Amniotic stem cell (primary cell): ENCODE data around the gene SH2D6.
"Not testable (repeated sequence)": the region's sequence is repeated elsewhere in the genome, so short reads cannot be mapped to it uniquely, and the experiment has no call there.

Source experiments
- DNase-seq: peaks from one replicate; lab custom pipeline; 2025; lab: John Stamatoyannopoulos, UW

SH2D6 gene

DNA sequence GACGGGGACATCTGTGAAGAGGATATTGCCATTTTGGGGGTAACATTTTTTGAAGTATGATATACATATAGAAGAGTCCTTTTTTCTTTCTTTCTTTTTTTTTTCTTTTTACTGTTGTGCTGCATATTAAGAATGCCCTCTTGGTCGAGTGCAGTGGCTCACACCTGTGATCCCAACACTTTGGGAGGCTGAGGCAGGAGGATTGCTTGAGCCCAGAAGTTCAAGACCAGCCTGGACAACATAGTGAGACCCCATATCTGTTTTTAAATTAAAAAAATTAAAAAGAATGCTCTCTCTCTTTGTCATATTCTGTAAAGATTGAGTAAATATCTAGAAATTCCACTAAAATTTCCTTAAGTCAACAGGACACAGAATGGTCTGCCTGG lies 3.6 kb downstream of the SH2D6 start:
- no peak for DNase-seq

DNA sequence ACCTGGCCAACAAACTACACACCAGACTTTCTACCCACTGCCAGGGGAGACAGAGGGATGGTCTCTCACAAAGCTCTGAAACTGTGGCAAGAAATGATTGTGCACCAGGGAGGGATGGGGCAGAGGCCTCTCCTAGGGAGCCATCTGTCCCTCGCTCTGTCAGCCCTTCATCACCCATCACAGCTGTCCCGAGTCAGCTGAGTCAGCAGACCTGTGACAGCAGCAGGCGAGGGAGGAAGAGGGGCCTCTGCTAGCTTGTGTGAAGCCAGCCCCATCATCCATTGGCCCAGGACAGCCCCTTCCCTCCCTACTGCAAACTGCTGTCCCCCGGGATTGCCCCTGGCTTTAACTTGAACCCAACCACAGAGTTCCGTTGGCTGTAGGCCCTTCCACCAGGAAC lies 5.0 kb downstream of the SH2D6 start:
- DNase-seq: no peak

DNA sequence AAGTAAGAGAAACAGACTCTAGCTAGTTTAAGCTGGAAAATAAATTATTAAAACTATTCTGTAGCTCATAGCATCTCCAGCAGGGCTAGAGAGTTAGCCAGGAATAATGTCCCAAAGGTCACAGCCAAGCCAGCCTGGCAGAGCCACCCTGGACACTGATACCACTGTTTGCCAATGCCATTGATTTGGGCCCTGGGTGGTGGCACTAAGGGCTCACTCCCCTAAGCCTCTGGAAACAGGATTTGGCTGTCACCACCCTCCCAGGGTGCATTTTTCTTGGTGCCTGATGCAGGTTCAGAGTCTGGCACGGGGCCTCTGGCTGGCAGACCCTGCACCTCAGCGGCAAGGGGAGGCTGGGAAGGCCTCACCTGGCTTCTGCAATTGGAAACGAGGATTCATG lies 7.1 kb downstream of the SH2D6 start:
- no peak for DNase-seq

DNA sequence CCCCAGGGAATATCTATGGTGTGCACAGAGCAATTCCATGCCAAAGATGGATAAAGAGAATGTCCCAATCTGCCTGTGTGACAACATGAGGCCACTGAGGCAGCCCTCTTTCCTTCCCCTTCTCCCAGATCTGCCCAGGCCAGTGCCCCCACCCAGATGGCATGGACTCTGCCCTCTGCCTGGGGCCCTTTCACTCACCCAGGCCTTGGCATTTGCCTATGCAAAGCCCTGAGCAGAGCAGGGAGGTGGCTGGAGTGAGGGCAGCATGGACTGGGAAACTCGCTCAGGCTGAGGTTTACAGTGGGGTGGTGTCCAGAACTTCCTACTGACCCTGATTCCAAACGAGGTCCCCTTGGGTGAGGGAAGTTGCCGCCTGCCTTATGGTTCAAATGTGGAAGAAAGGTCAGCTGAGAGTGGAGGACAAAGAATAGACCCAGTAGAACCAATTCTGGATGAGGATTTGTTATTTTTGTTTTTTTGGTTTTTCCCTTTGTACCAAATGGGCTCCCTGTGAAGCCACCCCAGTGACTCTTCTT lies 8.9 kb downstream of the SH2D6 start:
- DNase-seq: no peak

DNA sequence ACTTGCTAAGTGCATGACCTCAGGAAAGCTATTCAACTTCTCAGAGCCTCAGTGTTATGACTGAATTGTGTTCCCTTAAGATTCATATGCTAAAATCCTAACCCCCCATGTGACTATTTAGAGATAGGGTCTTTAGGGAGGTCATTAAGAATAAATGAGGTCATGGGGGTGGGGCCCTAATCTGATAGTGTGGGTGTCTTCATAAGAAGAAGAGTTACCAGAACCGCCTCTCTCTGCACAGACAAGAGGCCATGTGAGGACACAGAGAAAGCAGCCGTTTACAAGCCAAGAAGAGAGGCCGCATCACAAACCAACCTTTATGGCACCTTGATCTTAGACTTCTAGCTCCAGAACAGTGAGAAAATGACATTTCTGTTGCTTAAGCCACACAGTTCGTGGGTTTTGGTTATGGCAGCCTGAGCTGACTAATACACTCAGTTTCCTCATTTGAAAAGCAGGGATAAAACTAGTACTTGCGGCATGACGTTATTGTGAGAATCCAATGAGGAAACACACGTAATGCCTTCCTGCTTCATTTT lies 9.9 kb downstream of the SH2D6 start:
- DNase-seq: no peak

DNA sequence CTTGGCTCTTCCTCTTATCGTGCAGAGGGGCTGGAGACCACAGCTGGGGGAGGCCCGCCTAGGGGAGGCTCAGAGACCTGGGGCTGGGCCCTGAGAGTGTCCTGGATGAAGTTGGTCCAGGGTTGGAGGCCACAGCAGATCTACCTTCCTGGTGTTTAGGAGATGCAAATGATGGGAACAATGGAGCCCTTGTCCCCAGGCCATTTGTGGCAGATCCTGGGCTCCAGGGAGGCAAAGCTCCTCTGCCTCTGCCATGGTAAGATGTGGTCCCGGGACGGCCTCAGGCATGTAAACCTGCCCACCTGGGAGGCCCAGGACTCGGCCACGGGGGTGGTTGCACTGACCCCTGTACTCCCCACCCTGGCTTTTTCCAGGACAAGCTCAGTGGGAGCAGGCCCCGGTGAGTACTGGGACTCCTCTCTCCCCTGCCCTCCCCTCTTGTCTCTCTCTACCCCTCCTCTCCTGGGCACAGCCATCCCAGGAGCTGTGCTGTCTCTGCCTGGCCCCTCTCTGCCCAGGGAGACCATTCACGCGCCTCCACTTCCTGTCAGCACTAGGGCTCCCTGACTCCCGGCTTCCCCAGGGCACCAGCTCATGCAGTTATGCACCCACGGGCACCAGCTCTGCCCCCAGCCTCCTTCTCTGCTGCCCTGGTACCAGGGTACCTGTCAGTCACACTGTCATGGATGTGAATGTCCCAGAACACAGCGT lies 10.9 kb downstream of the SH2D6 start:
- DNase-seq: no peak

DNA sequence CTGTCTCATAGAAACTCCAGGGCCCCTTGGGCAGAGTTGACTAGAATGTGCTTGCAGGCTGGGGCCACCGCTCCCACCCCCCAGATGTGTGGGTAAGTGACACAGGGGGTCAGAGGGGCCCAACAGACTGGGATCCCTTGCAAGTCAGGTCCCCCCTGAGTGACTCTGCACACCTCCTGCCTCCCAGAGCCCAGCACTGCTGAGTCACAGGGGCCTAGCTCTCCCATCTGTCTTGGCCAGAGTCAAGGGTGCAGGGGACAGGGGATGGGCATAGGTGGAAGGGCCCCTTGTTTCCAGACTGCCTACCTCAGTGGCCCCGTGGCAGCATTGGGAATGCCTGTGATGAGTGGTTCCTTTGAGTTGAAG lies 11.4 kb downstream of the SH2D6 start:
- no peak for DNase-seq

DNA sequence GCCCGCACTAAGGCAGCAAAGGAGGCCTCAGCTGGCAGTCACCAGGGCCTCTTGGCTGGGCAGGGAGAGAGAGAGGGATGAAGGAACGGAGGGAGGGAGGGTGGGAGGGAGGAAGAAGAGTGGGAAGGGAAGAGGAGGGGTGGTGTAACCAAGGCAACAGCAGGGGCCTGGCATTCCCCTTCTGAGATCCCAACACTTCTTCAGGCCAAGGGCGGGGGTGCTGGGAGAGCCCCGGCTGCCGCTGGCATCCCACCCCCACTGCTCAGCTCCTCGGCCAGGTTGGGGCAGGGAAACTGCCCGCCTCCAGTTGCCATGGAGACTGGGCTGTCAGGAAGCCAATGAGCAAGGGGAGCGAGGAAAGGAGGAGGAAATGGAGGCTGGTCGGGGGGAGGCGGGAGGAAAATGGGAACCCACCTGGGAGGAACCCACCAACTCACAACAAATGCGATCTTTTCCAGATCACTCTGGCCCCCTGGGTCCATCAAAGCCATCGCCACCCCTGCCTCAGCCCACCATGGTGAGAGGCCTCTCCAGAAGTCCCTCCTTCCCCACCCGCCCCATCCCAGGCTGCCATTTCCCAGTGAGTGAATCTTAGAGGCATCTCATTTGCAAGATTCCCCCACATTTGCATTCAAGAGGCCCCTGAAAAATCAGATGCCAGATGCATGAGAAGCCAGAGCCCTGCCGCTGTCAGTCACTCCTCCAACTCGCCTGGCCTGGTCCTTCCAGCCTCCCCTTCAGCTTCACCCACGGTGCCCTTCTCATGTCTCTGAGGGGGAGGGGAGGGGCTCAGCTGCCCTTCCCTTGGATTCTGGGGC lies 12.4 kb downstream of the SH2D6 start:
- DNase-seq: no peak

DNA sequence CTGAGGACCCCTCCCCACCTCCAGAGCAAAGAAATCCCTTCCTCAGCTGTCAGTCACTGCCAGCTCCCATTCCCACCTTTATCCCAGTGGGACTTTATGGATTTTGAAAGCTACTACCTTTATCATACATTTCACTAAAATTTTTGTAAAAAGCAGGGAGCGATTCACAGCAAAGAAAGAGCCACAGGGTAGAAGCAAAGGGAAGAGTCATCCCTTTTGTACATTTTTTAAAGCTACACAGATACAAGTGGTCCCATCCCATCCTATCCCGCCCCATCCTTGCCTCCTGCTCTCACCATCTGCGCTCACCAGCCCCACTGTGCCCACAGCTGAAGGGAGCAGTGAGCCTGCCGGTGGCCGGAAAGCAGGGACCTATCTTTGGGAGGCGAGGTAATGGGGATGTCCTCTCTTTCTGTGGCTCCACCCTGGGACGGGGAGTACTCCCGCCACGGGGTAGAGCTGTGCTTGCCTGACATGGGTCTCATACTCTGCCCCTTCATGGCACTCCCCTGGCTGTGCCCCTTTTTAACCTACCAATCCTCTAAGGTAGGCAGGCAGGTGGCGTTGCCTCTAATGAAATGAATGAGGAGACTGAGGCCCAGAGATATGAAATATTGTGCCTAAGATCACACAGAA lies 13.2 kb downstream of the SH2D6 start:
- no peak for DNase-seq

DNA sequence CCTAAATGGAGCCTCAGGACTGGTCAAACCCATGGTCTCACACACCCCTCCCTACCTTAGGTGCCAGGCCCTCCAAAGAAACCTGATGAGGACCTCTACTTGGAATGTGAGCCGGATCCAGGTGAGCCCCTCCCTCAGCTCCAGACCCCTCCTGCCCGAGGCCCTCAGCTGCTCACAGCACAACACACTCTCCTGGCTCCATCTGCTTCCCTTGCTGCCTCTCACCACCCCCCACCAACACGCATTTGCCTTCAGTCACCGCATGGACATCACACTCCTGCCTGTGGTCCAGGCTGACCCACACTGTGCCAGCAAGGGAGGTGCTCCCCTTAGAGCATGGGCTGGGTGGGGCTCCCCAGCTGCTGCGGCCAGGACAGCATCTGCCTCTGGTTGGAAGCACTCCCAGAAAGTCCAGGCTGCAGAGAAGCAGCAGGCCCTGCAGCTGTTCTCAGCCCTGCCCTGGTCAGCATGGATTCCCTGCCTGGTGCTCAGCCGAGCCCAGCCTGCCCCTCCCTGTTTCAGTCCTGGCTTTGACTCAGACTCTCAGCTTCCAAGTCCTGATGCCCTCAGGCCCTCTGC lies 15.1 kb downstream of the SH2D6 start:
- DNase-seq: peak; percentile 68

DNA sequence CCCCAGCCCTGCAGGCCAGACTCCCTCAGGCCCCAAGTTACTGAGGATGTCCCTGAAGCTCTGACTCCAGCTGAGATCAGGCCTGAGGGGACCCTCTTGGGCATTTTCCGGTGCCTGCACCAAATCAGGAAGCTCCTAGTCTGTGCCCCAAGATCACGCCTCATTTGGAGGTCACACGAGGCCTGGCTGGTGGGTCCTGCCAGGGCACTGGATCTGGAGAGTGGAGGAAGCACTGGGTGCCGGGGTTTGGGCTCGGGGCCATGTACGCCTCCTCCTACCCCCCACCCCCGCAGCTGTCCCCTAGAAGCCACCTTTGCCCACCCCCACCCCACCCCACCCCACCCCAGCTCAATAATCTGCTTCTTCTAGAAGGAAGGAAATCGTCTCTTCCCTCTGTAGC lies 16.2 kb downstream of the SH2D6 start:
- no peak for DNase-seq

DNA sequence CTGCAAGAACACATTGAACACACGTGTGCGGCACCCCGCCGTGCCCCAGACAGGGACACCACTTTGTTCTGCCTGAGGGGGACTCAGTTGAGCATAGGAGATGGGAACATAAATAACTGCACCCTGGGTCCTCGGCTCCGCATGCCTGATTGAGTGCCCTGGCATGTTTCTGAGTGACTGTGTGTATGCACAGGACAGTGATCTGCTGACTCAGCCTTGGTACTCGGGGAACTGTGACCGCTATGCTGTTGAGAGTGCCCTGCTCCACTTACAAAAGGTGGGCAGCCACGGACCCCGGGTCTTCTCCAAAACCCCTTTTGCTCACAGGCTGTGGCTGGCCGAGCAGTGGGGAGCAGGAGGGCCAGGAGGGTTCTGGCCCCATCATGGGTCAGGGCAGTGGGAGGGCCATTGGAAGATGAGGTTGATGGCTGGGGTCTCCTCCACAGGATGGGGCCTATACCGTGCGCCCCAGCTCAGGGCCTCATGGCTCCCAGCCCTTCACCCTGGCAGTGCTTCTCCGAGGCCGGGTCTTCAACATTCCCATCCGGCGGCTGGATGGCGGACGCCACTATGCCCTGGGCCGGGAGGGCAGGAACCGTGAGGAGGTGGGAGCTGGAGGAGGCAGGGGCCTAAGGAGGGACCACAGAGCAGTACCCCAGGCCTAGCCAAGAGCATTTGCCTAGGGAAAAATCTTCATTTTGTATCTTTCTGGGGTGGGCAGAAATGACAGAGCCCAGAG lies 16.9 kb downstream of the SH2D6 start:
- no peak for DNase-seq

DNA sequence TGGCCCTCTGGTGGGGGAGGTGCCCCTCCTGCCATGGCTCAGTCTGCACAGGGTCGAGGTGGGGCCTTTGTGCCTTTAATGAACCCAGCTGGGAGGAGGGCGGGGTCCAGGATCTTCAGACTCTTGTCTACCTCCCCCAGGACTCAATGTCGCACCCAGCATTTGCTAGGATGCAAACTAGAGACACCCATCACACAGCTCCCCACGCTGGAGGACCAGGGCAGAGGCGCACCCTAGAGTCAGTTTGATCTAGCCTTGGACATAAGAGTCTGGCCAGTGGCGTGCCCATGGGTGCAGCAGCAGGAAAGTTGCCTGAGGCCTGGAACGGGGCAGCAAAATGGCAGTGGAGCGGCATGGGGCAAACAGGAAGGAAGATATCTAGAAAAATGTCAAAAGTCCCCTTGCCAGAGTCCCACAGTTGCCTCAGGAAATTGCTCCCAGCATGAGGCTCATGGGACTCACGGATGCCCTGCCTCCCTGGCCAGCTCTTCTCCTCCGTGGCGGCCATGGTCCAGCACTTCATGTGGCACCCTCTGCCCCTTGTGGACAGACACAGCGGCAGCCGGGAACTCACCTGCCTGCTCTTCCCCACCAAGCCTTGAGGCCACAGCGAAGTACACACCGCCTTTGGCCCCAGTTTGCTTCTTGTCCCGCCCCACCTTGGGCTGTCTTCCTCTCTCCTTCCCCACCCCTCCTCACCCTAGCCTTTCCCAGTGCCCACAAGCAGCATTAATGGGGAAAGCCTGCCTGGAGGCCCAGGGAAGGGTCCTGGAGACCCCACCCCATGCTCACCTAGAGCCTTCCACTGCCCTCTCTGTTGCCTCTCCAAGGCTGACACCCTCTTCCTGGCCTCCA lies 17.7 kb downstream of the SH2D6 start:
- DNase-seq: no peak

DNA sequence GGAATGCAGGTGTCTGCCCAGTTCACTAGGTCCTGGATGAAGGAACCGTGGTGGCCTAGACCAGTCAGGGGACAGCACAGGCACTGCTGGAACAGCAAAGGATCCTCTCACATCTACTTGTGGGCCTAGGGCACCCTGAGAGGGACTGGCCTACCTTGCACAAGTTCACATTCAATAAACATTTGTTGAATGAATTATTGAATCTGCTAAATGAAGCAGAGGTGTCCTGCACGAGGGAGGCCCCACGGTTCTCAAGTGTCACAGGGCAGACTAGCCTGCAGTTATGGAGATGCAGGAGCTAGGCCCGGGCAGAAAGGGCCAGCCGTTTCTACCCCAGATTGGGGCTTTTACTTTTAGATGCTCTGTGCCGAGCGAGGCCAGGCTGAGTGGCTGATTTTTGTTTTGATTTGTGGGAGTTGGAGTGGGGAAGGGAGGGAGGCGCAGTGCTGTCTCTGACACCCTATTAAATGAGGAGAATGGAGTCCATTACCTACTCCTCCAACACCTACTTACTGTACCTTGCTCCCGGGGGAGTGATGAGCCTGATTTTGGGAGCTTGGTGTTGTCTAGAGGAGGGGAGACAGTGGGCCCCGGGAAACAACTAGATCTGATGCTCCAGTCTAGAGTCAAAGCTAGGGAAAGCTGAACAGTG lies 18.4 kb downstream of the SH2D6 start:
- DNase-seq: no peak

DNA sequence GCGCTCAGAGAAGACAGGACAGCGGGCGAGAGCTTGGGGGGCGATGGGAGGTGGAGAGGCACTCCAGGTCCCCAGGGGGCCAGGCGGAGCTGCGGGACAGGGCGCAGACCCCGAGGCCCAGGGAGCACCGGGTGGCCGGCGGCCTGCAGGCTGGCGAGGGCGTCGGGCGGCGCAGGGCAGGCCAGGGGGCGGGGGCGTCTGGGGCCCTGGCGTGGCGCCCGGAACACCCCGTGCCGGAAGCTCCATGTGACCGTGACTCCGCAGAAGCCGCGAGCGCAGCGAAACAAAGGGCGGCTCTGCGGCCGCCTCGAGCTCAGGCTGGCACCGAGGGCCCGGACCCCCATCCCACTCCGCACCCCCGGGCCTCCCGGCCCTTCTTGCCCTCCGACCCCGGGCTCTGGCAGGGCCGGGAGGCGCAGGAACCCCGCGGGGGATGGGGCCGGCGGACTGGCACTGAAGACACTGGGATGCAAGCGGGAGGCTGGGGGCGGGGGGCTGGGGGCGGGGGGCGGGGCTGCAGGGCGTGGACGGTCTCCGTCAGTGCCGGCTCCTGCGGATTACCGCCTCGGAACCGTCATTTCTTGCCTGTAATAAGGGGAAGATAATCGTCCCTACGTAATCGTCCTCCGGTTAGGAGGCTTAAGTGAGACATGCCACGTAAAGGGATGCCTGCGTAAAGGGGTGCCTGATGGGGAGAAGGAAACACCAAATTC lies 19.1 kb downstream of the SH2D6 start:
- DNase-seq: no peak

DNA sequence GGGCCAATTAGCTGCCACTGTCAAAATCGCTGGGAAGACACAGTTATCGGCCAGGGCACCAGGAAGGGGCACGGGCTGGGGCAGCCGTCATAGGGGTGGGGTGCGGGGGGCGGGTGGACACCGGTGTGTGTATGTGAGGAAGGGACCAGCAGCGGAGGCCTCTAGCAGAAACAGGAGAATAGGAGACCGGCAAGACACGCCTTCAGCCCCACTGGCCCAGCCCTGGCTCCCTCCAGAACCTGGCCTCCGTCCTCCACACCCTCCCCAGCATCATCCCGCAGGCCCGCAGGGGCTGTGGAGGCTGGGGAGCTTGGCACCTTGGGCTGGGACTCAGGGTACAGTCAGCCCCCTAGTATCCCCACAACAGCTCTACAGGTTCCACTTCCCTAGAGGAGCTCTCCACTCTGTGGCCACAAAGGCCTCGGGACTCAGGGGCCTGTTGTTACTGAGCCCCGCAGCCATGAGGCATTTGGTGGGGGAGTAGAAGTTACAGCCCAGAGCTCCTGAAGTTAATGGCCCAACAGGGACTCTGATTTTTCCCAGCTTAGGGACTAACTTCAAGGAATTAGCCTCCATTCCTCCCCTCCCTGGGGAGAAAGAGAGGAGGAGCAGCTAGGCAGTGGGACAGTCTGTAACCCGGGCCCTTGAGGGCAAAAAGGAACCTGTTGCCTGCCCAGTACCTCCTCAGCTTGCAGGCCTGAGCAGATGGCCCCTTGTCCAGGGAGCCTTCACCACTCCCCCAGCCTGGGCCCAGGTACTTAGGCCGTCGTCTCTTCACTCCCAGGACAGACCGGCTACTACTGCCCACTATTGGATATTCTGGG lies 19.9 kb downstream of the SH2D6 start:
- no peak for DNase-seq

DNA sequence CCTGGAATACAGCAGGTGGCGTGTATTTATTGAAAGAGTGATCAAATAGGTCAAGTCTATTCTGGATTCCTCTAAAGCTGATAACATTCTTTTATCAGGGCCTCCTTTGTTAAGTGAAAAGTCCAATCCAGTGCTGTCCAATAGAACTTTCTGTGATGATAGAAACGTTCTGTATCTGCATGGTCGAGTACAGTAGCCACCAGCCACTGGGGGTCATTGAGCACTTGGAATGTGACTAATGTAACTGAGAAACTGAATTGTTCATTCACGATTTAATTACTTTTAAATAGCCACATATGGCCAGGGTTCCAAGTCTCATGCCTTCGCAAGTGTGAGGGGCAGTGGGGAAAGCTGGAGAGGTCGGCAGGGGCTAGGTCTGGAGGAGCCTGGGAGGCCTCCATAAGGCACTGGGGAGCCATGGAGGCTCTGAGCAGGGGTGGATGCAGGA lies 20.5 kb downstream of the SH2D6 start:
- DNase-seq: no peak

DNA sequence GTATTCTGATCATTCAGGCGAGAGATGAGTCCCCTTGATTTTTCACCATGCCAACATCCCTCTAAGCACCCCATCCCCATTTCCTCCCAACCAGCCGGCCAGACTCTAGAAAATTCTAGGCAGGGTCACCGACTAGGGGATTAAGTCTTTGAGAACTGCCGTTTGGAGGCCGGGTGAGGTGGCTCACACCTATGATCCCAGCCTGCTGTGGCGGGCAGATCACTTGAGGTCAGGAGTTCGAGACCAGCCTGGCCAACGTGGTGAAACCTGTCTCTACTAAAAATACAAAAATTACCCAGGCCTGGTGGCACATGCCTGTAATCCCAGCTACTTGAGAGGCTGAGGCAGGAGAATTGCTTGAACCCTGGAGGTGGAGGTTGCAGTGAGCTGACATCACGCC lies 21.1 kb downstream of the SH2D6 start:
- not testable (repeated sequence) for DNase-seq

DNA sequence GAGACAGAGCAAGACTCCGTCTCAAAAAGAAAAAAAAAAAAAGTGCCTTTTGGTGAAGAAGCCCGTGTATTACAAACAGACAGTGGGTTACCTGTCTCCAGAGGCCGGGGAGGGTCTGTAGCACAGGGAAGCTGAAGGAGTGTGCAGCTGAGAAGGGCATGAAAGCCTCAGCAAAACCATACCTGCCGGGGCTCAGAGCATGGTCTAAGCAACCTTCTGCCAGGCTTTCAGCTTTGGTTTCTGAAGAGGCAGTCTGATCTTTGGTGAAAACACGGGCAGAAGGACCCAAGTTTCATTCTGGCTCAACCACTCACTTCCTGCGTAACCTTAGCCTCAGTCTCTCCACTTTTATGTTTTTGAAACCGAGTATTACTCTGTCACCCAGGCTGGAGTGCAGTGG lies 21.5 kb downstream of the SH2D6 start:
- DNase-seq: no peak
